SU-DHL-6 (cell line): Measurements from ENCODE around the gene PXN.

Experiments used
- H2AFZ ChIP-seq: fragments of 200-600 bp; sonication (generic); 2 replicates; pipeline ENCODE4 v1.6.1; 2014; ENCODE audit warnings: low read depth, mild to moderate bottlenecking, moderate library complexity, mixed read lengths, antibody characterized with exemption, low read length; ENCODE audit not compliant: severe bottlenecking
- H3F3A ChIP-seq: fragments of 200-600 bp; shearing (Covaris generic); 2 replicates; pipeline ENCODE4 v1.6.0; 2016; ENCODE audit warnings: antibody characterized with exemption, mild to moderate bottlenecking; ENCODE audit not compliant: insufficient read depth
- H3K27ac ChIP-seq: fragments of 200-600 bp; sonication (generic); 2 replicates; pipeline ENCODE4 v1.5.1; 2016; ENCODE audit warnings: low read depth, mild to moderate bottlenecking, low read length, moderate library complexity, mixed read lengths
- H3K27me3 ChIP-seq: fragments of 200-600 bp; sonication (generic), shearing (Covaris generic); 2 replicates; pipeline ENCODE4 v1.6.0; 2014; ENCODE audit warnings: mild to moderate bottlenecking, low read length
- H3K36me3 ChIP-seq: fragments of 200-600 bp; sonication (generic); 2 replicates; pipeline ENCODE4 v1.6.1; 2014; ENCODE audit warnings: mild to moderate bottlenecking, low read length, mixed read lengths
- H3K4me2 ChIP-seq: fragments of 300-600, 200-600 bp; shearing (Covaris generic), sonication (generic); 2 replicates; pipeline ENCODE4 v1.6.0; 2014; ENCODE audit warnings: low read length, low read depth, mild to moderate bottlenecking; ENCODE audit not compliant: poor library complexity, severe bottlenecking
- H3K4me3 ChIP-seq: fragments of 200-600 bp; sonication (generic); 2 replicates; pipeline ENCODE4 v1.5.1; 2014; ENCODE audit warnings: antibody characterized with exemption, low read length, mild to moderate bottlenecking, mixed read lengths; ENCODE audit not compliant: insufficient read depth, poor library complexity, severe bottlenecking
- H3K79me2 ChIP-seq: fragments of 200-600 bp; sonication (generic); 2 replicates; pipeline ENCODE4 v1.6.1; 2014; ENCODE audit warnings: mild to moderate bottlenecking, low read length, moderate library complexity; ENCODE audit not compliant: insufficient read depth
- H3K9ac ChIP-seq: fragments of 200-600 bp; sonication (generic); 2 replicates; pipeline ENCODE4 v1.7.0; 2014; ENCODE audit warnings: mild to moderate bottlenecking, low read length
- H3K9me2 ChIP-seq: fragments of 200-600 bp; sonication (generic); replicated peaks from 2 replicates; pipeline ENCODE4 v1.6.1; 2014; ENCODE audit warnings: low read length; ENCODE audit not compliant: insufficient read depth
- H3K9me3 ChIP-seq: fragments of 200-600 bp; sonication (generic); 2 replicates; pipeline ENCODE4 v1.6.1; 2014; ENCODE audit warnings: low read length, mixed read lengths; ENCODE audit not compliant: insufficient read depth
- H4K20me1 ChIP-seq: fragments of 200-600 bp; sonication (generic); 2 replicates; pipeline ENCODE4 v1.6.1; 2014; ENCODE audit warnings: low read depth, mild to moderate bottlenecking, antibody characterized with exemption, low read length, moderate library complexity, mixed read lengths
- CTCF ChIP-seq: fragments of 200-600 bp; sonication (generic); IDR thresholded peaks from one replicate; pipeline ENCODE4 v1.5.1; 2017; ENCODE audit warnings: antibody characterized with exemption, mild to moderate bottlenecking, low read length, moderate library complexity; ENCODE audit not compliant: insufficient read depth, poor library complexity, severe bottlenecking
- EZH2phosphoT487 ChIP-seq: fragments of 200-600 bp; sonication (generic), shearing (Covaris generic); conservative IDR thresholded peaks from 2 replicates; pipeline ENCODE4 v1.6.1; 2018; ENCODE audit warnings: mild to moderate bottlenecking, antibody characterized with exemption, low read length, moderate library complexity, mixed read lengths

Gene PXN

GRCh38 chr12:120162763-120163162, 102.8 kb downstream of the PXN start:
- Histone ChIP-seq H4K20me1 (no peaks in the 10 kb centered on the region), H3K36me3 (peaks cover 6% of the 10 kb centered on the region; the same call in 1 of the 2 replicates), H2AFZ (no peak overlapping the region), H3K79me2 (no peaks in the 10 kb centered on the region), H3K9me3 (no peaks in the 10 kb centered on the region), H3K4me3 (no peak overlapping the region), H3K9me2 (no peaks in the 10 kb centered on the region), H3K4me2 (no peak overlapping the region), H3F3A (peaks cover 26% of the 10 kb centered on the region), H3K9ac (no peak overlapping the region), H3K27me3 (no peaks in the 10 kb centered on the region), H3K27ac (no peak overlapping the region)
- TF ChIP-seq EZH2phosphoT487: no peak
- no peak for TF ChIP-seq CTCF

- H3K27ac ChIP-seq: no peak overlapping the region
- peaks cover 6% of the 10 kb centered on the region; the same call in 1 of the 2 replicates for H3K36me3 ChIP-seq
- TF ChIP-seq EZH2phosphoT487 (no peak), CTCF (no peak)
- peaks cover 17% of the 10 kb centered on the region for H3F3A ChIP-seq
- H3K9me3 ChIP-seq: no peaks in the 10 kb centered on the region
- H3K4me2 ChIP-seq: no peak overlapping the region
- no peaks in the 10 kb centered on the region for H4K20me1 ChIP-seq
- H3K9ac ChIP-seq: no peak overlapping the region
- H2AFZ ChIP-seq: no peak overlapping the region
- H3K79me2 ChIP-seq: no peaks in the 10 kb centered on the region
- H3K4me3 ChIP-seq: no peak overlapping the region
- H3K9me2 ChIP-seq: no peaks in the 10 kb centered on the region
- no peaks in the 10 kb centered on the region for H3K27me3 ChIP-seq
Observed at GRCh38 chr12:120161852-120162251, 103.7 kb downstream of the PXN start.
